Measurements from ENCODE around the gene CST8. TPM values are rescaled to one million over a fixed set of nuclear protein-coding genes. Genes with fewer than 3 reads are reported as not detected.

CST8 gene
- total and polyA plus RNA-seq, 2 experiments from 2014 or later, result not detected

- TF ChIP-seq, protein P1, sequence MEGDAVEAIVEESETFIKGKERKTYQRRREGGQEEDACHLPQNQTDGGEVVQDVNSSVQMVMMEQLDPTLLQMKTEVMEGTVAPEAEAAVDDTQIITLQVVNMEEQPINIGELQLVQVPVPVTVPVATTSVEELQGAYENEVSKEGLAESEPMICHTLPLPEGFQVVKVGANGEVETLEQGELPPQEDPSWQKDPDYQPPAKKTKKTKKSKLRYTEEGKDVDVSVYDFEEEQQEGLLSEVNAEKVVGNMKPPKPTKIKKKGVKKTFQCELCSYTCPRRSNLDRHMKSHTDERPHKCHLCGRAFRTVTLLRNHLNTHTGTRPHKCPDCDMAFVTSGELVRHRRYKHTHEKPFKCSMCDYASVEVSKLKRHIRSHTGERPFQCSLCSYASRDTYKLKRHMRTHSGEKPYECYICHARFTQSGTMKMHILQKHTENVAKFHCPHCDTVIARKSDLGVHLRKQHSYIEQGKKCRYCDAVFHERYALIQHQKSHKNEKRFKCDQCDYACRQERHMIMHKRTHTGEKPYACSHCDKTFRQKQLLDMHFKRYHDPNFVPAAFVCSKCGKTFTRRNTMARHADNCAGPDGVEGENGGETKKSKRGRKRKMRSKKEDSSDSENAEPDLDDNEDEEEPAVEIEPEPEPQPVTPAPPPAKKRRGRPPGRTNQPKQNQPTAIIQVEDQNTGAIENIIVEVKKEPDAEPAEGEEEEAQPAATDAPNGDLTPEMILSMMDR (IDR thresholded peaks at IDR 0.05; ENCODE audit: poor library complexity), result no peak
- no peak for TF ChIP-seq EZH2phosphoT487 (IDR thresholded peaks at IDR 0.05; ENCODE audit: low read depth, severe bottlenecking, unreplicated experiment)
- TF ChIP-seq EZH2 (IDR thresholded peaks at IDR 0.05; ENCODE audit: borderline replicate concordance), result no peak
- no peaks in the 10 kb centered on the region for H3K9me3 ChIP-seq (ENCODE audit: low read depth)
- DNase-seq (ENCODE audit: low spot score), result no peak
- 75% methylated on average over 3 of the region's 3 CpGs for WGBS (ENCODE audit: low lambda C conversion rate, missing lambda C conversion rate)
- no peaks in the 10 kb centered on the region for H3K79me2 ChIP-seq
- no peaks in the 10 kb centered on the region for H4K20me1 ChIP-seq (ENCODE audit: insufficient read depth, poor library complexity, severe bottlenecking)
- no peaks in the 10 kb centered on the region for H3K27me3 ChIP-seq
- H3K4me1 ChIP-seq (ENCODE audit: insufficient read depth), result peaks cover 3% of the 10 kb centered on the region
- H3K36me3 ChIP-seq (replicated peaks; ENCODE audit: insufficient read depth, low read depth), result no peaks in the 10 kb centered on the region
- no peak overlapping the region for H2AFZ ChIP-seq
- H3K4me3 ChIP-seq, result no peak overlapping the region
- H3K4me2 ChIP-seq, result no peak overlapping the region
- H3K9me2 ChIP-seq (replicated peaks; ENCODE audit: insufficient read depth), result no peaks in the 10 kb centered on the region
- no peak overlapping the region for H3K27ac ChIP-seq
These were observed 41.5 kb upstream of the CST8 start for GRCh38 chr20:23449421-23449820.

DNA sequence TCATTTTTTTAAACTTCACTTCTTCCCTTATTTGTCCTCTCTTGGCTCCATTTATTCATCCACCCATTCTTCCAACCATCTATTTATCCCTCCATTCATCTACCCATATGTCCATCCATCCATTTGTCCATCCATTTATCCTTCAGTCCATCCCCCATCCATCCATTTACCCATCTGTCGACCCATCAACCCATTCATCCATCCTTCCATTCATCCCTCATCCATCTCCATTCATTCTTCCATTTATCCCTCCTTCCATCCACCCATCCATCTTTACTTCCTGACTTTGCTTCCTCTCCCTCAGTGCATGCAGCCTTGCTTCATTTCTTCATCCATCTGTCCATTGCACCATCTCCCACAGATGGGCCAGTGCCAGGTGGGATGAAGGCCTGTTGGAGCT lies 40.0 kb upstream of the CST8 start:
- no peak overlapping the region for H3K4me3 ChIP-seq
- WGBS (ENCODE audit: low lambda C conversion rate, missing lambda C conversion rate), result 86% methylated on average over 1 of the region's 1 CpG
- DNase-seq (ENCODE audit: low spot score), result no peak
- no peaks in the 10 kb centered on the region for H3K79me2 ChIP-seq
- no peaks in the 10 kb centered on the region for H3K9me3 ChIP-seq (ENCODE audit: low read depth)
- H3K4me2 ChIP-seq, result no peak overlapping the region
- peaks cover 3% of the 10 kb centered on the region for H3K4me1 ChIP-seq (ENCODE audit: insufficient read depth)
- H3K27ac ChIP-seq, result no peak overlapping the region
- no peak overlapping the region for H2AFZ ChIP-seq
- no peaks in the 10 kb centered on the region for H3K9me2 ChIP-seq (replicated peaks; ENCODE audit: insufficient read depth)
- no peaks in the 10 kb centered on the region for H3K36me3 ChIP-seq (replicated peaks; ENCODE audit: insufficient read depth, low read depth)
- no peaks in the 10 kb centered on the region for H3K27me3 ChIP-seq
- H4K20me1 ChIP-seq (ENCODE audit: insufficient read depth, poor library complexity, severe bottlenecking), result no peaks in the 10 kb centered on the region
- TF ChIP-seq, protein P1 (IDR thresholded peaks at IDR 0.05; ENCODE audit: poor library complexity), result no peak
- no peak for TF ChIP-seq EZH2 (IDR thresholded peaks at IDR 0.05; ENCODE audit: borderline replicate concordance)
- no peak for TF ChIP-seq EZH2phosphoT487 (IDR thresholded peaks at IDR 0.05; ENCODE audit: low read depth, severe bottlenecking, unreplicated experiment)

DNA sequence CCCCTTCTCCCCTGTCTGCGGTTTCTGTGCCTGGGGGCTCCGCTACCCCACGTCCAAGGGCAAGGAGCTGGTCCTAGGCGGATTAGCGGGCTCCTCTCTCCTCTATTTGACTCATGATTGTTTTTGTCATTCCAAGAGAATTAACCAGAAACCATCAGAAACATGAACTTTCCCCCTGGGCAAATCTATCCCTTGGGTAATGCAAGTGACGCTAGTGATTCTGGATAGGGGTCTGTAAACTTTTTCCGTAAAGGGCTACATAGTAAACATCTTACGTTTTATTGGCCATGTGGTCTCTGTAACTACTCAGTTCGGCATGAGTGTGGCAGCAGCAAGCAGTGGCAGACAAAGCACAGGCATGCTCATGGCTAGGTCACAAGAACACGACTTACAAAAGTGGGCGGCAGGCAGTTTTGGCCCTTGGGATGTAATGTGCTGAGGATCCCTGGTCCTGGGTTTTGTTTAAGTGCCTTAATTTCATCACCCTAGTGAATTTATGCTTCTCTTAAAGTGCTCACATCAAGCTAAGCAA lies 38.9 kb upstream of the CST8 start:
- WGBS (ENCODE audit: low lambda C conversion rate, missing lambda C conversion rate), result 50% methylated on average over 11 of the region's 11 CpGs
- Histone ChIP-seq H3K9me3 (ENCODE audit: low read depth) (no peaks in the 10 kb centered on the region), H4K20me1 (ENCODE audit: insufficient read depth, poor library complexity, severe bottlenecking) (no peaks in the 10 kb centered on the region), H3K27ac (peak overlapping the region; percentile 40), H3K27me3 (no peaks in the 10 kb centered on the region), H3K36me3 (replicated peaks; ENCODE audit: insufficient read depth, low read depth) (no peaks in the 10 kb centered on the region), H3K79me2 (no peaks in the 10 kb centered on the region), H3K9me2 (replicated peaks; ENCODE audit: insufficient read depth) (no peaks in the 10 kb centered on the region), H2AFZ (no peak overlapping the region), H3K4me3 (no peak overlapping the region), H3K4me2 (no peak overlapping the region), H3K4me1 (ENCODE audit: insufficient read depth) (peaks cover 3% of the 10 kb centered on the region)
- peak; percentile 37 for DNase-seq (ENCODE audit: low spot score)
- no peak for TF ChIP-seq EZH2 (IDR thresholded peaks at IDR 0.05; ENCODE audit: borderline replicate concordance)
- TF ChIP-seq, protein P1 (IDR thresholded peaks at IDR 0.05; ENCODE audit: poor library complexity), result no peak

GRCh38 chr20:23452776-23453175 lies 38.1 kb upstream of the CST8 start, which contains the start of gene CST11:
Gene CST11, minus strand, starts transcription at chr20:23452876. Its CDS starts 65 bp downstream, at chr20:23452811.
- no peak for DNase-seq (ENCODE audit: low spot score)
- 64% methylated on average over 4 of the region's 4 CpGs for WGBS (ENCODE audit: low lambda C conversion rate, missing lambda C conversion rate)
- H2AFZ ChIP-seq, result no peak within 1 kb of the TSS

More at GRCh38 chr20:23452776-23453175, 38.1 kb upstream of the CST8 start, which contains the start of gene CST11:
- Histone ChIP-seq H3K27ac (peak within 1 kb of the TSS; percentile 40), H4K20me1 (ENCODE audit: insufficient read depth, poor library complexity, severe bottlenecking) (no peaks in the 10 kb centered on the region), H3K79me2 (no peaks in the 10 kb centered on the region), H3K9me2 (replicated peaks; ENCODE audit: insufficient read depth) (no peaks in the 10 kb centered on the region), H3K4me2 (no peak within 1 kb of the TSS), H3K4me1 (ENCODE audit: insufficient read depth) (peaks cover 3% of the 10 kb centered on the region), H3K36me3 (replicated peaks; ENCODE audit: insufficient read depth, low read depth) (no peaks in the 10 kb centered on the region), H3K27me3 (no peaks in the 10 kb centered on the region), H3K4me3 (no peak within 1 kb of the TSS), H3K9me3 (ENCODE audit: low read depth) (no peaks in the 10 kb centered on the region)
- TF ChIP-seq, protein P1 (IDR thresholded peaks at IDR 0.05; ENCODE audit: poor library complexity), result no peak
- TF ChIP-seq EZH2phosphoT487 (IDR thresholded peaks at IDR 0.05; ENCODE audit: low read depth, severe bottlenecking, unreplicated experiment), result no peak
- no peak for TF ChIP-seq EZH2 (IDR thresholded peaks at IDR 0.05; ENCODE audit: borderline replicate concordance)

Data from hepatocyte (in vitro differentiated cells).